ENCODE measurements around the gene HABP4.

GRCh38 chr9:96494215-96494800, 44.3 kb downstream of the HABP4 start:
- no peak for TF ChIP-seq CTCF (IDR thresholded peaks at IDR 0.05)
- no peak for TF ChIP-seq SMAD4 (CRISPR knock-in tag; IDR thresholded peaks at IDR 0.05)
- TF ChIP-seq ZBTB43 (CRISPR knock-in tag; IDR thresholded peaks at IDR 0.05): no peak
- TF ChIP-seq ZNF423 (CRISPR knock-in tag; IDR thresholded peaks at IDR 0.05): no peak
- TF ChIP-seq MLX (CRISPR knock-in tag; IDR thresholded peaks at IDR 0.05): no peak
- TF ChIP-seq SP1 (CRISPR knock-in tag; conservative IDR thresholded peaks at IDR 0.05): no peak
- no peak for TF ChIP-seq IRF1 (CRISPR knock-in tag; IDR thresholded peaks at IDR 0.05)
- TF ChIP-seq E2F1 (CRISPR knock-in tag; IDR thresholded peaks at IDR 0.05): no peak
- TF ChIP-seq NR2C2 (CRISPR knock-in tag; IDR thresholded peaks at IDR 0.05): no peak
- no peak for TF ChIP-seq ZNF263 (CRISPR knock-in tag; IDR thresholded peaks at IDR 0.05; ENCODE audit: low read depth)
- TF ChIP-seq FOXP1 (CRISPR knock-in tag; IDR thresholded peaks at IDR 0.05; ENCODE audit: borderline replicate concordance): no peak
- no peak for TF ChIP-seq CREB1 (CRISPR knock-in tag; IDR thresholded peaks at IDR 0.05)
- TF ChIP-seq ESRRA (CRISPR knock-in tag; IDR thresholded peaks at IDR 0.05; ENCODE audit: borderline replicate concordance): no peak
- no peak for TF ChIP-seq PREB (CRISPR knock-in tag; IDR thresholded peaks at IDR 0.05; ENCODE audit: borderline replicate concordance)
